Measurements from ENCODE around the gene OLFM2. TPM values are rescaled to one million over a fixed set of nuclear protein-coding genes. Genes with fewer than 3 reads are reported as not detected.

The OLFM2 gene
- total and polyA plus RNA-seq, 2 of the 4 experiments (the other 2 are of a cell fraction), result 2.7 to 5.1 TPM

DNA sequence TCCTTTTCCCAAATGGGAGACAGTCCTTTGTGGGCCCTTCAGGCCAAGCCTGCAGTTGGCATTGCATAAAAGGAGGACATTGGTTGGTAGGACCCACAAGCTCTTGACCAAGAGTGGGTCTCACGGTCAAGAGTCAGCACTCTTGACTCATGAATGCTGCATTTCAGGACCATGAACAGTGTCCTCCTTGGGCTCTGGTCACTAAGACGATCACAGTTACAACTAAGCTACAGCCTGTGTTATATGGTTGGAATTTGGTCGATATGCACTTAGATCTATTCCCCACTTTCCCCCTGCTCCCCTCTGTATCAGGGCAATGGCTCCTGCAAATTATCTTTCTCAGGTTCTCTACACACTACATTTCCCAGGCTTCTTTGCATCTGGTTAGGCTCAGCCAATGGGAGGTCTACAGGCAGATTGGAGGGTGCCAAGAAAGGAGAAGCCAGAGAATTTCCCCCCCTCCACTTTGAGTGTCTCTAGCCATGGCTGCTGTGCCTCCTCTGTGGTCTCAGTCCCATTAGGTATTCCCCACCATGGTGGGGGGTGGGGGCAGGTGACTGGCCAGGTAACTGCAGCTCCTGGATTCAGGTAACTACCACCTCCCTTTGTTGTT lies 3.1 kb upstream of the OLFM2 start:
- H2BK5ac ChIP-seq (ENCODE audit: low read depth, low read length, poor library complexity, severe bottlenecking), result no peak overlapping the region
- no peaks in the 10 kb centered on the region for H3K36me3 ChIP-seq (ENCODE audit: control insufficient read depth, insufficient read depth, low read length)
- H3K4me3 ChIP-seq (ENCODE audit: insufficient read depth, low read depth, low read length), result no peak overlapping the region
- ATAC-seq (ENCODE audit: low read depth), result peak; percentile 53; the same call in 1 of the 2 replicates
- no peak overlapping the region for H4K5ac ChIP-seq (ENCODE audit: low read depth, low read length)
- no peak overlapping the region for H2AK9ac ChIP-seq (replicated peaks; ENCODE audit: low read depth, low read length, poor library complexity)
- no CpG with 5 or more reads among the region's 3 CpGs for WGBS, 2 experiments (ENCODE audit: extremely low coverage in 2 of 2, insufficient read length in 1 of 2)
- peaks cover 8% of the 10 kb centered on the region for H3K9me1 ChIP-seq (ENCODE audit: insufficient read depth, low read length)
- peaks cover 0 to under 1% of the 10 kb centered on the region in 2 experiments; a peak in 1 of 4 replicates for H3K79me1 ChIP-seq (ENCODE audit: low read depth in 1 of 2, low read length in 2 of 2)
- no peak overlapping the region for H2BK15ac ChIP-seq (ENCODE audit: low read depth, low read length)
- no peak overlapping the region for H3K23ac ChIP-seq (ENCODE audit: low read depth, low read length)
- no peaks in the 10 kb centered on the region; the same call in 1 of the 2 replicates for H4K20me1 ChIP-seq (ENCODE audit: insufficient read depth, low read length)
- peaks cover 22% of the 10 kb centered on the region for H3K27me3 ChIP-seq (ENCODE audit: control insufficient read depth, insufficient read depth, low read length)
- H4K91ac ChIP-seq (ENCODE audit: insufficient read depth, low read depth, low read length), result no peak overlapping the region
- dilution Hi-C loops (cut with HindIII; ENCODE audit: low sequenced_read_pairs, unreplicated experiment), result no loop called here
- no peak overlapping the region for H3K18ac ChIP-seq (ENCODE audit: low read depth, low read length)
- no peak overlapping the region for H2AFZ ChIP-seq (replicated peaks; ENCODE audit: low read length, poor library complexity)
- CTCF ChIA-PET, result no interaction called here
- H2BK20ac ChIP-seq (ENCODE audit: low read depth, low read length), result no peak overlapping the region
- no peak overlapping the region for H3K9ac ChIP-seq (ENCODE audit: low read depth, low read length)
- H3K56ac ChIP-seq (ENCODE audit: extremely low read depth, insufficient read depth, low read length), result no peak overlapping the region
- H3K4ac ChIP-seq (ENCODE audit: low read depth, low read length), result no peak overlapping the region
- TF ChIP-seq, protein P1, sequence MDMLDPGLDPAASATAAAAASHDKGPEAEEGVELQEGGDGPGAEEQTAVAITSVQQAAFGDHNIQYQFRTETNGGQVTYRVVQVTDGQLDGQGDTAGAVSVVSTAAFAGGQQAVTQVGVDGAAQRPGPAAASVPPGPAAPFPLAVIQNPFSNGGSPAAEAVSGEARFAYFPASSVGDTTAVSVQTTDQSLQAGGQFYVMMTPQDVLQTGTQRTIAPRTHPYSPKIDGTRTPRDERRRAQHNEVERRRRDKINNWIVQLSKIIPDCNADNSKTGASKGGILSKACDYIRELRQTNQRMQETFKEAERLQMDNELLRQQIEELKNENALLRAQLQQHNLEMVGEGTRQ (IDR thresholded peaks at IDR 0.05; ENCODE audit: low read depth, low read length), result no peak
- TF ChIP-seq CEBPB (IDR thresholded peaks at IDR 0.05; ENCODE audit: low read depth, low read length) (no peak), RFX5 (IDR thresholded peaks at IDR 0.05; ENCODE audit: low read depth, low read length) (no peak), POLR2A (IDR thresholded peaks at IDR 0.05; ENCODE audit: low read depth, low read length) (no peak), NFE2L2 (IDR thresholded peaks at IDR 0.05; ENCODE audit: low read depth, low read length) (no peak), MAZ (IDR thresholded peaks at IDR 0.05; ENCODE audit: borderline replicate concordance, low read depth, low read length) (no peak), FOS (IDR thresholded peaks at IDR 0.05; ENCODE audit: low read depth, low read length) (no peak), RAD21 (IDR thresholded peaks at IDR 0.05; ENCODE audit: low read length) (no peak), BHLHE40 (IDR thresholded peaks at IDR 0.05; ENCODE audit: low read depth, low read length) (no peak), RCOR1 (IDR thresholded peaks at IDR 0.05; ENCODE audit: insufficient replicate concordance, low read length) (no peak), MXI1 (IDR thresholded peaks at IDR 0.05; ENCODE audit: borderline replicate concordance, low read depth, low read length) (no peak)
- TF ChIP-seq, protein P2, sequence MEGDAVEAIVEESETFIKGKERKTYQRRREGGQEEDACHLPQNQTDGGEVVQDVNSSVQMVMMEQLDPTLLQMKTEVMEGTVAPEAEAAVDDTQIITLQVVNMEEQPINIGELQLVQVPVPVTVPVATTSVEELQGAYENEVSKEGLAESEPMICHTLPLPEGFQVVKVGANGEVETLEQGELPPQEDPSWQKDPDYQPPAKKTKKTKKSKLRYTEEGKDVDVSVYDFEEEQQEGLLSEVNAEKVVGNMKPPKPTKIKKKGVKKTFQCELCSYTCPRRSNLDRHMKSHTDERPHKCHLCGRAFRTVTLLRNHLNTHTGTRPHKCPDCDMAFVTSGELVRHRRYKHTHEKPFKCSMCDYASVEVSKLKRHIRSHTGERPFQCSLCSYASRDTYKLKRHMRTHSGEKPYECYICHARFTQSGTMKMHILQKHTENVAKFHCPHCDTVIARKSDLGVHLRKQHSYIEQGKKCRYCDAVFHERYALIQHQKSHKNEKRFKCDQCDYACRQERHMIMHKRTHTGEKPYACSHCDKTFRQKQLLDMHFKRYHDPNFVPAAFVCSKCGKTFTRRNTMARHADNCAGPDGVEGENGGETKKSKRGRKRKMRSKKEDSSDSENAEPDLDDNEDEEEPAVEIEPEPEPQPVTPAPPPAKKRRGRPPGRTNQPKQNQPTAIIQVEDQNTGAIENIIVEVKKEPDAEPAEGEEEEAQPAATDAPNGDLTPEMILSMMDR (conservative IDR thresholded peaks at IDR 0.05; ENCODE audit: low read depth, low read length), result no peak
- BruUV-seq (replicated peaks), result no TSS peak
- no peak overlapping the region for H3K4me2 ChIP-seq (ENCODE audit: low read depth, low read length)
- DNase-seq, result peak; percentile 60
- H4K8ac ChIP-seq (ENCODE audit: low read depth in 2 of 2, low read length in 2 of 2), result no peak overlapping the region
- H3K27ac ChIP-seq (ENCODE audit: insufficient read depth, low read length), result no peak overlapping the region
- intact Hi-C loops (cut with micrococcal nuclease), result no loop called here
- peaks cover 2% of the 10 kb centered on the region; the same call in 1 of the 2 replicates for H3K4me1 ChIP-seq (ENCODE audit: control insufficient read depth, insufficient read depth, low read length)
- no peak overlapping the region for H3K14ac ChIP-seq (replicated peaks; ENCODE audit: low read depth, low read length)
- H2AK5ac ChIP-seq (ENCODE audit: low read depth, low read length), result no peak overlapping the region
- in situ Hi-C loops (cut with MboI; ENCODE audit: low sequenced_read_pairs), result loop anchor here (5.0 kb wide), 2 partner anchors 63 to 88 kb away; no protein-coding TSS in a partner anchor
- no peak overlapping the region for H2BK120ac ChIP-seq (ENCODE audit: low read depth, low read length)
- peaks cover 2% of the 10 kb centered on the region; the same call in 1 of the 2 replicates for H3K9me3 ChIP-seq (ENCODE audit: control insufficient read depth, insufficient read depth, low read length)
- POLR2A ChIA-PET (ENCODE audit: unreplicated experiment), result no interaction called here
